NCI-H1694 treated with DMSO at 0.1 percent for 48 hours (cell line): ENCODE results near the gene PELO.
A peak's percentile ranks its signal among the peaks of the same experiment; 100 is the strongest.

ENCODE experiments used
- DNase-seq: peaks from one replicate; lab custom pipeline; 2025; lab: John Stamatoyannopoulos, UW

Gene PELO

GRCh38 chr5:52772668-52773067, 15.0 kb upstream of the PELO start:
- no peak for DNase-seq

GRCh38 chr5:52773342-52773741, 14.4 kb upstream of the PELO start:
- DNase-seq, result no peak

- DNase-seq, result no peak
Measured at GRCh38 chr5:52774005-52774410, 13.7 kb upstream of the PELO start.

- DNase-seq, result no peak
Measured at GRCh38 chr5:52776116-52776515, 11.6 kb upstream of the PELO start.

GRCh38 chr5:52777186-52777585, 10.5 kb upstream of the PELO start:
- no peak for DNase-seq

- DNase-seq, result no peak
Measured at GRCh38 chr5:52778781-52779180, 8.9 kb upstream of the PELO start.

- no peak for DNase-seq
Measured at GRCh38 chr5:52779213-52779612, 8.5 kb upstream of the PELO start.

GRCh38 chr5:52783226-52783959, 4.3 kb upstream of the PELO start:
- DNase-seq, result no peak

- DNase-seq, result no peak
Measured at GRCh38 chr5:52784737-52785136, 3.0 kb upstream of the PELO start.

- DNase-seq, result no peak
Measured at GRCh38 chr5:52786391-52786790, 1.3 kb upstream of the PELO start.

GRCh38 chr5:52786949-52787599, 642 bp upstream of the PELO start:
- no peak for DNase-seq

GRCh38 chr5:52788505-52788821, 747 bp downstream of the PELO start:
- no peak for DNase-seq

GRCh38 chr5:52789378-52789777, 1.7 kb downstream of the PELO start:
- no peak for DNase-seq

GRCh38 chr5:52789851-52790250, 2.1 kb downstream of the PELO start:
- DNase-seq, result no peak

- no peak for DNase-seq
Measured at GRCh38 chr5:52791366-52791765, 3.6 kb downstream of the PELO start.

GRCh38 chr5:52794519-52794918, 6.8 kb downstream of the PELO start:
- DNase-seq, result no peak

- DNase-seq, result no peak
Measured at GRCh38 chr5:52796031-52796430, 8.3 kb downstream of the PELO start.

- no peak for DNase-seq
Measured at GRCh38 chr5:52796516-52797103, 8.9 kb downstream of the PELO start.

- no peak for DNase-seq
Measured at GRCh38 chr5:52798938-52799337, 11.2 kb downstream of the PELO start.

- DNase-seq, result no peak
Measured at GRCh38 chr5:52799358-52799982, 11.8 kb downstream of the PELO start.

- peak; percentile 87 for DNase-seq
Measured at GRCh38 chr5:52799983-52800393, 12.3 kb downstream of the PELO start.

- DNase-seq, result no peak
Measured at GRCh38 chr5:52800394-52801213, 12.9 kb downstream of the PELO start.
